C4-2B (cell line): ENCODE data around the gene FERMT3.

ENCODE experiments used
- H3K27ac ChIP-seq: fragments of 450-650 bp; 2 replicates; pipeline ENCODE4 v1.5.1; 2017
- CTCF ChIP-seq: fragments of 450-650 bp; conservative IDR thresholded peaks from 2 replicates; pipeline ENCODE4 v1.5.1; 2017; ENCODE audit warnings: mild to moderate bottlenecking
- ZFX ChIP-seq: fragments of 450-650 bp; IDR thresholded peaks from 2 replicates; pipeline ENCODE4 v1.6.1; 2017

FERMT3 gene

GRCh38 chr11:64211181-64211872 is 4.8 kb downstream of the FERMT3 start:
- no peak overlapping the region for H3K27ac ChIP-seq
- TF ChIP-seq ZFX (no peak), CTCF (no peak)

- TF ChIP-seq CTCF, result no peak
- no peak for TF ChIP-seq ZFX
- no peak overlapping the region for H3K27ac ChIP-seq
Observed at GRCh38 chr11:64216879-64217278, 10.4 kb downstream of the FERMT3 start.

- peak overlapping the region; percentile 7; the same call in 1 of the 2 replicates for H3K27ac ChIP-seq
- no peak for TF ChIP-seq ZFX
- TF ChIP-seq CTCF, result no peak
Observed at GRCh38 chr11:64218628-64219353, 12.3 kb downstream of the FERMT3 start.

- peak overlapping the region; percentile 7; the same call in 1 of the 2 replicates for H3K27ac ChIP-seq
- no peak for TF ChIP-seq CTCF
- TF ChIP-seq ZFX, result no peak
Observed at GRCh38 chr11:64219354-64219684, 12.8 kb downstream of the FERMT3 start.

- TF ChIP-seq ZFX (no peak), CTCF (no peak)
- no peak overlapping the region for H3K27ac ChIP-seq
Observed at GRCh38 chr11:64219755-64220154, 13.2 kb downstream of the FERMT3 start.

- TF ChIP-seq CTCF, result no peak
- no peak for TF ChIP-seq ZFX
Observed at GRCh38 chr11:64220271-64220670, 13.8 kb downstream of the FERMT3 start.

GRCh38 chr11:64220798-64221197 is 14.3 kb downstream of the FERMT3 start:
- TF ChIP-seq CTCF (no peak), ZFX (no peak)
- H3K27ac ChIP-seq, result no peak overlapping the region

More at GRCh38 chr11:64220271-64220670, 13.8 kb downstream of the FERMT3 start:
- H3K27ac ChIP-seq, result no peak overlapping the region
